WTC11 (cell line): Measurements from ENCODE around the gene LY9.

ENCODE experiments used
- ATF2 ChIP-seq: sonication (generic); formaldehyde crosslinking; IDR thresholded peaks from 2 replicates; pipeline ENCODE4 v1.8.1; 2022; ENCODE audit warnings: low read depth, missing genetic modification reagents, borderline replicate concordance
- ATF3 ChIP-seq: sonication (generic); formaldehyde crosslinking; conservative IDR thresholded peaks from 2 replicates; pipeline ENCODE4 v1.8.1; 2022; ENCODE audit warnings: mild to moderate bottlenecking, missing genetic modification reagents
- CTCF ChIP-seq: fragments of 200-600 bp; IDR thresholded peaks from 2 replicates; pipeline ENCODE4 v1.8.0; 2022; ENCODE audit warnings: antibody characterized with exemption
- E2F1 ChIP-seq: sonication (generic); formaldehyde crosslinking; IDR thresholded peaks from 2 replicates; pipeline ENCODE4 v1.8.0; 2022; ENCODE audit warnings: mild to moderate bottlenecking, missing genetic modification reagents
- NR1H2 ChIP-seq: sonication (generic); formaldehyde crosslinking; IDR thresholded peaks from 2 replicates; pipeline ENCODE4 v1.9.0; 2021; ENCODE audit warnings: mild to moderate bottlenecking, moderate library complexity, missing genetic modification reagents
- SP1 ChIP-seq: sonication (generic); formaldehyde crosslinking; conservative IDR thresholded peaks from 2 replicates; pipeline ENCODE4 v1.8.1; 2022; ENCODE audit warnings: missing genetic modification reagents
- ZBTB21 ChIP-seq: sonication (generic); formaldehyde crosslinking; IDR thresholded peaks from 2 replicates; pipeline ENCODE4 v1.8.1; 2023; ENCODE audit warnings: mild to moderate bottlenecking, missing genetic modification reagents, borderline replicate concordance
- ZNF263 ChIP-seq: sonication (generic); formaldehyde crosslinking; IDR thresholded peaks from 2 replicates; pipeline ENCODE4 v1.8.1; 2022; ENCODE audit warnings: low read depth, mild to moderate bottlenecking, moderate library complexity, missing genetic modification reagents
- TF ChIP-seq, protein P1 (sequence below): sonication (generic); formaldehyde crosslinking; IDR thresholded peaks from 2 replicates; pipeline ENCODE4 v1.8.0; 2022; ENCODE audit warnings: missing genetic modification reagents
- TF ChIP-seq, protein P2 (sequence below): sonication (generic); formaldehyde crosslinking; IDR thresholded peaks from 2 replicates; pipeline ENCODE4 v1.8.1; 2023; ENCODE audit warnings: mild to moderate bottlenecking, moderate library complexity, missing genetic modification reagents
- TF ChIP-seq, protein P3 (sequence below): sonication (generic); formaldehyde crosslinking; IDR thresholded peaks from 2 replicates; pipeline ENCODE4 v1.8.0; 2022; ENCODE audit warnings: mild to moderate bottlenecking, missing genetic modification reagents

GRCh38 chr1:160838888-160839287 lies 42.9 kb downstream of the LY9 start:
- no peak for TF ChIP-seq ZNF263
- TF ChIP-seq, protein P1, sequence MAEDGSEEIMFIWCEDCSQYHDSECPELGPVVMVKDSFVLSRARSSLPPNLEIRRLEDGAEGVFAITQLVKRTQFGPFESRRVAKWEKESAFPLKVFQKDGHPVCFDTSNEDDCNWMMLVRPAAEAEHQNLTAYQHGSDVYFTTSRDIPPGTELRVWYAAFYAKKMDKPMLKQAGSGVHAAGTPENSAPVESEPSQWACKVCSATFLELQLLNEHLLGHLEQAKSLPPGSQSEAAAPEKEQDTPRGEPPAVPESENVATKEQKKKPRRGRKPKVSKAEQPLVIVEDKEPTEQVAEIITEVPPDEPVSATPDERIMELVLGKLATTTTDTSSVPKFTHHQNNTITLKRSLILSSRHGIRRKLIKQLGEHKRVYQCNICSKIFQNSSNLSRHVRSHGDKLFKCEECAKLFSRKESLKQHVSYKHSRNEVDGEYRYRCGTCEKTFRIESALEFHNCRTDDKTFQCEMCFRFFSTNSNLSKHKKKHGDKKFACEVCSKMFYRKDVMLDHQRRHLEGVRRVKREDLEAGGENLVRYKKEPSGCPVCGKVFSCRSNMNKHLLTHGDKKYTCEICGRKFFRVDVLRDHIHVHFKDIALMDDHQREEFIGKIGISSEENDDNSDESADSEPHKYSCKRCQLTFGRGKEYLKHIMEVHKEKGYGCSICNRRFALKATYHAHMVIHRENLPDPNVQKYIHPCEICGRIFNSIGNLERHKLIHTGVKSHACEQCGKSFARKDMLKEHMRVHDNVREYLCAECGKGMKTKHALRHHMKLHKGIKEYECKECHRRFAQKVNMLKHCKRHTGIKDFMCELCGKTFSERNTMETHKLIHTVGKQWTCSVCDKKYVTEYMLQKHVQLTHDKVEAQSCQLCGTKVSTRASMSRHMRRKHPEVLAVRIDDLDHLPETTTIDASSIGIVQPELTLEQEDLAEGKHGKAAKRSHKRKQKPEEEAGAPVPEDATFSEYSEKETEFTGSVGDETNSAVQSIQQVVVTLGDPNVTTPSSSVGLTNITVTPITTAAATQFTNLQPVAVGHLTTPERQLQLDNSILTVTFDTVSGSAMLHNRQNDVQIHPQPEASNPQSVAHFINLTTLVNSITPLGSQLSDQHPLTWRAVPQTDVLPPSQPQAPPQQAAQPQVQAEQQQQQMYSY = no peak
- no peak for TF ChIP-seq ZBTB21
- no peak for TF ChIP-seq ATF3 (CRISPR knock-in tag)
- no peak for TF ChIP-seq CTCF
- no peak for TF ChIP-seq SP1 (CRISPR knock-in tag)
- TF ChIP-seq NR1H2 (CRISPR knock-in tag) = no peak
- TF ChIP-seq E2F1 (CRISPR knock-in tag) = no peak
- TF ChIP-seq, protein P2, sequence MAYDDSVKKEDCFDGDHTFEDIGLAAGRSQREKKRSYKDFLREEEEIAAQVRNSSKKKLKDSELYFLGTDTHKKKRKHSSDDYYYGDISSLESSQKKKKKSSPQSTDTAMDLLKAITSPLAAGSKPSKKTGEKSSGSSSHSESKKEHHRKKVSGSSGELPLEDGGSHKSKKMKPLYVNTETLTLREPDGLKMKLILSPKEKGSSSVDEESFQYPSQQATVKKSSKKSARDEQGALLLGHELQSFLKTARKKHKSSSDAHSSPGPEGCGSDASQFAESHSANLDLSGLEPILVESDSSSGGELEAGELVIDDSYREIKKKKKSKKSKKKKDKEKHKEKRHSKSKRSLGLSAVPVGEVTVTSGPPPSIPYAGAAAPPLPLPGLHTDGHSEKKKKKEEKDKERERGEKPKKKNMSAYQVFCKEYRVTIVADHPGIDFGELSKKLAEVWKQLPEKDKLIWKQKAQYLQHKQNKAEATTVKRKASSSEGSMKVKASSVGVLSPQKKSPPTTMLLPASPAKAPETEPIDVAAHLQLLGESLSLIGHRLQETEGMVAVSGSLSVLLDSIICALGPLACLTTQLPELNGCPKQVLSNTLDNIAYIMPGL = no peak
- TF ChIP-seq ATF2 = no peak
- TF ChIP-seq, protein P3, sequence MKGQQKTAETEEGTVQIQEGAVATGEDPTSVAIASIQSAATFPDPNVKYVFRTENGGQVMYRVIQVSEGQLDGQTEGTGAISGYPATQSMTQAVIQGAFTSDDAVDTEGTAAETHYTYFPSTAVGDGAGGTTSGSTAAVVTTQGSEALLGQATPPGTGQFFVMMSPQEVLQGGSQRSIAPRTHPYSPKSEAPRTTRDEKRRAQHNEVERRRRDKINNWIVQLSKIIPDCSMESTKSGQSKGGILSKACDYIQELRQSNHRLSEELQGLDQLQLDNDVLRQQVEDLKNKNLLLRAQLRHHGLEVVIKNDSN (CRISPR knock-in tag) = no peak
